Measurements from ENCODE around the gene ABLIM3. TPM values are rescaled to one million over a fixed set of nuclear protein-coding genes. Genes with fewer than 3 reads are reported as not detected.
A peak's percentile ranks its signal among the peaks of the same experiment; 100 is the strongest.

Gene ABLIM3
- total RNA-seq, 4 donors from 2014 or later: 14.8 to 50.7 (median 25.4) TPM

GRCh38 chr5:149128023-149128875 lies 13.0 kb upstream of the ABLIM3 start:
- Histone ChIP-seq H3K27ac (no peak overlapping the region), H3K36me3 (no peaks in the 10 kb centered on the region), H3K9me3 (no peaks in the 10 kb centered on the region), H3K27me3 (no peaks in the 10 kb centered on the region), H3K4me1 (no peaks in the 10 kb centered on the region), H3K4me3 (no peak overlapping the region)
- WGBS, 2 donors (ENCODE audit: low coverage in 1 of 2): 44 to 67% methylated on average over 8 to 13 of the region's 13 CpGs
- TF ChIP-seq EP300 (IDR thresholded peaks at IDR 0.05) (no peak), CTCF (IDR thresholded peaks at IDR 0.05) (peak in 3 of 4 experiments; percentile 11 to 60 (median 19))
- ATAC-seq: no peak

GRCh38 chr5:149129181-149129580 lies 12.1 kb upstream of the ABLIM3 start:
- Histone ChIP-seq H3K9me3 (no peaks in the 10 kb centered on the region), H3K27ac (no peak overlapping the region), H3K4me3 (no peak overlapping the region), H3K27me3 (no peaks in the 10 kb centered on the region), H3K36me3 (no peaks in the 10 kb centered on the region), H3K4me1 (no peaks in the 10 kb centered on the region)
- TF ChIP-seq EP300 (IDR thresholded peaks at IDR 0.05) (no peak), POLR2A (IDR thresholded peaks at IDR 0.05) (no peak), CTCF (IDR thresholded peaks at IDR 0.05) (no peak), POLR2AphosphoS5 (IDR thresholded peaks at IDR 0.05) (no peak)
- ATAC-seq: no peak
- 85% methylated on average over 1 of the region's 1 CpG; no CpG with 5 or more reads in 1 of the 2 donors for WGBS, 2 donors (ENCODE audit: low coverage in 1 of 2)

DNA sequence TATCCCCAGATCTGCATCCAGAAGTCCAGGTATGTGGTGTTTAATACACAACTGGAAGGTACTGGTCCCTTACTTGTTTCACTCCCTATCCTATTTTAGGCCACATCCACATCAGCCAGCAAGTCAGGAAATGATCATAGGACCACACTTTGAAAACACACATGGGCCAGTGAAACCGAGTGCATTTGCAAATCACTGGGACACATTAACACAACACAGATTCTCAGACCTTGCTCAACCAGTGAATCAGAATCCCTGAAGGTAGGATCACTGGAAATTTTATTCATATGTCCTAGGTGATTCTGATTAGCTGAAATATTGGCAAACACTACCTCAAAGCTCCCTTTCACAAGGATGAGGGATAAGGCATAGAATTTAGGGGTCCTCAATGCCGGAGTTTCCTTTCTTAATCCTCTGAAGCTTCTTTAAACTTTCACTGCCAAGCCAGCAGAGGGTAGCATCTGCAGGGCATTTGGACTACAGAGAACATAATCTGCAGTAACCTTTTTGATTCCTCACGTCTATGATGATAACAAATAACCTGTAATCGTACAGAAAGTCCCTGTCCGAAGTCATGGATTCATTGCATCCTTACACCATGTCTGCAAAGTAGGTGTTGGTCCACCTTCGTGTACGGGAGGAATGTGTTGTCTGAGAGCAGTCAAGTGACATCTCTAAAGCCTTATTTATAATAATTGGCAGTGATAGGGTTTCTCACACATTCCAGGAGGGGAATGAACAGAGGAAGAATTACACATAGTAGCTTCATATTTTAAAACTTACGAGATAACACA lies 11.0 kb upstream of the ABLIM3 start:
- WGBS, 2 donors (ENCODE audit: low coverage in 1 of 2): 29 to 39% methylated on average over 7 to 8 of the region's 8 CpGs
- TF ChIP-seq CTCF (IDR thresholded peaks at IDR 0.05): peak in 3 of 4 experiments; percentile 8 to 28 (median 13)
- TF ChIP-seq POLR2AphosphoS5 (IDR thresholded peaks at IDR 0.05): no peak
- TF ChIP-seq EP300 (IDR thresholded peaks at IDR 0.05): no peak
- Histone ChIP-seq H3K27ac (no peak overlapping the region), H3K4me1 (peaks cover 0 to 7% (median 0%) of the 10 kb centered on the region in 3 donors), H3K4me3 (no peak overlapping the region), H3K27me3 (no peaks in the 10 kb centered on the region), H3K36me3 (no peaks in the 10 kb centered on the region), H3K9me3 (no peaks in the 10 kb centered on the region)
- no peak for ATAC-seq

- Histone ChIP-seq H3K4me3 (no peak overlapping the region), H3K9me3 (no peaks in the 10 kb centered on the region), H3K27ac (no peak overlapping the region), H3K27me3 (no peaks in the 10 kb centered on the region), H3K36me3 (no peaks in the 10 kb centered on the region), H3K4me1 (peaks cover 0 to 7% (median 0%) of the 10 kb centered on the region in 3 donors)
- ATAC-seq: no peak
- WGBS, 2 donors (ENCODE audit: low coverage in 1 of 2): 80 to 100% methylated on average over 1 of the region's 1 CpG
- TF ChIP-seq EP300 (IDR thresholded peaks at IDR 0.05) (no peak), CTCF (IDR thresholded peaks at IDR 0.05) (no peak), POLR2AphosphoS5 (IDR thresholded peaks at IDR 0.05) (no peak)
Observed at GRCh38 chr5:149132474-149132873, 8.8 kb upstream of the ABLIM3 start.

All from gastroesophageal sphincter (tissue), 4 donors.